IMR-90 (cell line): ENCODE results near the gene LIAS. TPM values are rescaled to one million over a fixed set of nuclear protein-coding genes. Genes with fewer than 3 reads are reported as not detected.

Experiments
- ATAC-seq: fragments of 200-7000 bp; cut with Tn5 transposase; 2 replicates; pipeline ENCODE4 v1.9.1; 2020; ENCODE audit warnings: low read depth, mild to moderate bottlenecking, moderate library complexity
- BruUV-seq: library from RNA; stranded (reverse); fragments of 400-500 nt; replicated peaks from 2 replicates; lab custom pipeline; 2021; lab: Mats Ljungman, UMichigan
- CTCF ChIA-PET: fragments of 300-600 bp; formaldehyde crosslinking; extraction: SDS; loops from one replicate; lab custom pipeline; 2021; ENCODE audit warnings: antibody characterized with exemption; lab: Yijun Ruan, JAX
- POLR2A ChIA-PET: fragments of 300-600 bp; sonication (Branson Sonifier 250); formaldehyde crosslinking; loops from one replicate; lab custom pipeline; 2022; ENCODE audit warnings: antibody characterized with exemption; ENCODE audit not compliant: unreplicated experiment; lab: Charles Lee
- DNase-seq: peaks from one replicate; pipeline ENCODE4 v3.0.0; 2013
- H2AFZ ChIP-seq: replicated peaks from 2 replicates; pipeline ENCODE3; 2013; ENCODE audit warnings: low read length, mild to moderate bottlenecking; ENCODE audit not compliant: poor library complexity
- H2AK5ac ChIP-seq: 2 replicates; pipeline ENCODE4 v1.6.1; 2013; ENCODE audit warnings: low read depth, low read length, inconsistent platforms
- H2AK9ac ChIP-seq: replicated peaks from 2 replicates; pipeline ENCODE3; 2013; ENCODE audit warnings: mild to moderate bottlenecking, low read depth, low read length, moderate library complexity; ENCODE audit not compliant: poor library complexity
- H2BK120ac ChIP-seq: 2 replicates; pipeline ENCODE4 v1.6.1; 2013; ENCODE audit warnings: low read depth, low read length, inconsistent platforms
- H2BK15ac ChIP-seq: 3 replicates; pipeline ENCODE4 v1.6.1; 2013; ENCODE audit warnings: low read depth, low read length, inconsistent platforms
- H2BK20ac ChIP-seq: 2 replicates; pipeline ENCODE4 v1.6.1; 2013; ENCODE audit warnings: low read depth, mild to moderate bottlenecking, inconsistent platforms, low read length, moderate library complexity
- H2BK5ac ChIP-seq: 2 replicates; pipeline ENCODE4 v1.6.1; 2013; ENCODE audit warnings: mild to moderate bottlenecking, low read depth, low read length, inconsistent platforms; ENCODE audit not compliant: poor library complexity, severe bottlenecking
- H3K14ac ChIP-seq: replicated peaks from 2 replicates; pipeline ENCODE4 v1.6.1; 2013; ENCODE audit warnings: low read depth, low read length, inconsistent platforms
- H3K18ac ChIP-seq: 2 replicates; pipeline ENCODE4 v1.6.1; 2013; ENCODE audit warnings: low read depth, low read length, control low read depth
- H3K23ac ChIP-seq: 2 replicates; pipeline ENCODE4 v1.6.1; 2013; ENCODE audit warnings: low read depth, low read length, inconsistent platforms
- H3K27ac ChIP-seq: 2 replicates; pipeline ENCODE4 v1.5.1; 2013; ENCODE audit warnings: mild to moderate bottlenecking, control low read depth, low read length; ENCODE audit not compliant: insufficient read depth
- H3K27me3 ChIP-seq: 2 replicates; pipeline ENCODE4 v1.6.1; 2013; ENCODE audit warnings: low read length; ENCODE audit not compliant: control insufficient read depth, insufficient read depth
- H3K36me3 ChIP-seq: 2 replicates; pipeline ENCODE4 v1.6.1; 2013; ENCODE audit warnings: low read length, mixed read lengths; ENCODE audit not compliant: control insufficient read depth, insufficient read depth
- H3K4ac ChIP-seq: 2 replicates; pipeline ENCODE4 v1.6.1; 2013; ENCODE audit warnings: low read depth, low read length, inconsistent platforms
- H3K4me1 ChIP-seq: 2 replicates; pipeline ENCODE4 v1.6.1; 2013; ENCODE audit warnings: low read length, mixed read lengths; ENCODE audit not compliant: control insufficient read depth, insufficient read depth
- H3K4me2 ChIP-seq: 2 replicates; pipeline ENCODE4 v1.6.1; 2013; ENCODE audit warnings: low read depth, mild to moderate bottlenecking, control low read depth, low read length, moderate library complexity
- H3K4me3 ChIP-seq: 2 replicates; pipeline ENCODE4 v1.5.1; 2013; ENCODE audit warnings: low read depth, mild to moderate bottlenecking, control low read depth, low read length, moderate library complexity; ENCODE audit not compliant: insufficient read depth
- H3K56ac ChIP-seq: 2 replicates; pipeline ENCODE4 v1.6.1; 2013; ENCODE audit warnings: low read length, inconsistent platforms; ENCODE audit not compliant: insufficient read depth; ENCODE audit errors: extremely low read depth
- H3K79me1 ChIP-seq, 2 experiments: 2 replicates each; pipeline ENCODE4 v1.6.1; 2013; ENCODE audit warnings: low read length in 2 of 2, inconsistent platforms in 1 of 2, low read depth in 1 of 2
- H3K9ac ChIP-seq: 2 replicates; pipeline ENCODE4 v1.6.1; 2013; ENCODE audit warnings: low read depth, low read length, control low read depth
- H3K9me1 ChIP-seq: 2 replicates; pipeline ENCODE4 v1.6.1; 2013; ENCODE audit warnings: low read length, inconsistent platforms; ENCODE audit not compliant: insufficient read depth
- H3K9me3 ChIP-seq: 2 replicates; pipeline ENCODE4 v1.6.1; 2013; ENCODE audit warnings: low read length; ENCODE audit not compliant: control insufficient read depth, insufficient read depth
- H4K20me1 ChIP-seq: 2 replicates; pipeline ENCODE4 v1.6.1; 2013; ENCODE audit warnings: low read length, inconsistent platforms; ENCODE audit not compliant: insufficient read depth
- H4K5ac ChIP-seq: 2 replicates; pipeline ENCODE4 v1.6.1; 2013; ENCODE audit warnings: mild to moderate bottlenecking, low read depth, low read length, control low read depth
- H4K8ac ChIP-seq, 2 experiments: 2 replicates each; pipeline ENCODE4 v1.6.1; 2013; ENCODE audit warnings: low read depth in 2 of 2, low read length in 2 of 2, control low read depth in 1 of 2, inconsistent platforms in 1 of 2
- H4K91ac ChIP-seq: 2 replicates; pipeline ENCODE4 v1.6.1; 2013; ENCODE audit warnings: low read depth, low read length, inconsistent platforms; ENCODE audit not compliant: insufficient read depth
- CEBPB ChIP-seq: IDR thresholded peaks from 2 replicates; pipeline ENCODE4 v1.6.1; 2012; ENCODE audit warnings: low read depth, low read length, improper control_type of control experiment
- CTCF ChIP-seq: conservative IDR thresholded peaks from 2 replicates; pipeline ENCODE4 v1.5.1; 2012; ENCODE audit warnings: mild to moderate bottlenecking, low read depth, low read length, improper control_type of control experiment
- MAZ ChIP-seq: IDR thresholded peaks from 2 replicates; pipeline ENCODE4 v1.6.1; 2012; ENCODE audit warnings: low read depth, mild to moderate bottlenecking, low read length, improper control_type of control experiment, moderate library complexity, borderline replicate concordance
- NFE2L2 ChIP-seq: fragments of 150-350 bp; IDR thresholded peaks from 2 replicates; pipeline ENCODE4 v1.6.1; 2016; ENCODE audit warnings: low read depth, mild to moderate bottlenecking, low read length
- RAD21 ChIP-seq: IDR thresholded peaks from 2 replicates; pipeline ENCODE4 v1.6.1; 2012; ENCODE audit warnings: low read length, improper control_type of control experiment
- SMC3 ChIP-seq: fragments of 150-350 bp; IDR thresholded peaks from 2 replicates; pipeline ENCODE4 v1.6.1; 2016; ENCODE audit warnings: low read depth, mild to moderate bottlenecking, antibody characterized with exemption, low read length, moderate library complexity
- WGBS, 2 experiments: methylation state at CpG; one replicate each; pipeline versions ENCODE4 v1.1.5 to v1.1.7; 2013; ENCODE audit warnings: missing lambda C conversion rate in 2 of 2; ENCODE audit not compliant: insufficient read length in 1 of 2; ENCODE audit errors: extremely low coverage in 2 of 2; 5-methylcytosine and 5-hydroxymethylcytosine counted together
- dilution Hi-C: fragments of 300-500 bp; cut with HindIII; formaldehyde crosslinking; loops from one replicate; pipeline ENCODE4 v1.14.3; 2018; ENCODE audit warnings: low sequenced_read_pairs; ENCODE audit not compliant: unreplicated experiment
- in situ Hi-C: fragments of 300-500 bp; cut with MboI; formaldehyde crosslinking; loops from 3 replicates; pipeline ENCODE4 v1.14.3; 2019; ENCODE audit warnings: low sequenced_read_pairs, inconsistent platforms, mixed read lengths
- intact Hi-C: fragments of 100-400 bp; cut with micrococcal nuclease; formaldehyde crosslinking; loops from 2 replicates; pipeline ENCODE4 v1.10.0; 2022
- polyA plus RNA-seq, 3 experiments: library from polyadenylated mRNA; depleted of rRNA; stranded (reverse); fragments of >200 nt; gene quantifications; 2 replicates each; pipeline ENCODE4 v1.2.3, GENCODE V29; 2012; ENCODE audit warnings: low replicate concordance in 1 of 3
- total RNA-seq: library from RNA; depleted of rRNA; stranded (reverse); fragments of >200 nt; gene quantifications from 2 replicates; pipeline ENCODE4 v1.2.3, GENCODE V29; 2012

The LIAS gene
- total and polyA plus RNA-seq, 2 of the 4 experiments (the other 2 are of a cell fraction), result 3.2 to 7.8 TPM

- Histone ChIP-seq H3K14ac (no peak overlapping the region), H2BK15ac (no peak overlapping the region), H3K27me3 (peaks cover 9% of the 10 kb centered on the region), H2BK5ac (no peak overlapping the region), H2BK20ac (no peak overlapping the region), H3K18ac (no peak overlapping the region), H3K9me1 (no peaks in the 10 kb centered on the region), H2BK120ac (no peak overlapping the region), H2AK5ac (no peak overlapping the region), H3K4me1 (peaks cover 2% of the 10 kb centered on the region; the same call in 1 of the 2 replicates), H3K23ac (no peak overlapping the region), H3K4ac (no peak overlapping the region), H2AFZ (no peak overlapping the region), H3K4me2 (no peak overlapping the region), H3K56ac (no peak overlapping the region), H3K9ac (no peak overlapping the region), H2AK9ac (no peak overlapping the region), H3K4me3 (no peak overlapping the region), H3K79me1 (no peaks in the 10 kb centered on the region), H4K20me1 (no peaks in the 10 kb centered on the region), H3K36me3 (no peaks in the 10 kb centered on the region), H3K27ac (no peak overlapping the region), H3K9me3 (no peaks in the 10 kb centered on the region), H4K8ac (no peak overlapping the region), H4K91ac (no peak overlapping the region), H4K5ac (no peak overlapping the region)
- in situ Hi-C loops (no loop called here), dilution Hi-C loops (no loop called here), intact Hi-C loops (loop anchor here (10.0 kb wide), 1 partner anchor 687 kb away; no protein-coding TSS in a partner anchor)
- ATAC-seq (no peak), DNase-seq (no peak)
- no peak for TF ChIP-seq CEBPB
- no peak for TF ChIP-seq SMC3
- TF ChIP-seq RAD21, result no peak
- TF ChIP-seq NFE2L2, result no peak
- no peak for TF ChIP-seq MAZ
- TF ChIP-seq CTCF, result no peak
- ChIA-PET CTCF (no interaction called here), POLR2A (no interaction called here)
- no TSS peak for BruUV-seq
- WGBS, 2 experiments, result no CpG with 5 or more reads among the region's 2 CpGs
These were observed 17.3 kb upstream of the LIAS start for GRCh38 chr4:39441593-39441992.
